Measurements from ENCODE around the gene KDM2A.

Gene KDM2A

DNA sequence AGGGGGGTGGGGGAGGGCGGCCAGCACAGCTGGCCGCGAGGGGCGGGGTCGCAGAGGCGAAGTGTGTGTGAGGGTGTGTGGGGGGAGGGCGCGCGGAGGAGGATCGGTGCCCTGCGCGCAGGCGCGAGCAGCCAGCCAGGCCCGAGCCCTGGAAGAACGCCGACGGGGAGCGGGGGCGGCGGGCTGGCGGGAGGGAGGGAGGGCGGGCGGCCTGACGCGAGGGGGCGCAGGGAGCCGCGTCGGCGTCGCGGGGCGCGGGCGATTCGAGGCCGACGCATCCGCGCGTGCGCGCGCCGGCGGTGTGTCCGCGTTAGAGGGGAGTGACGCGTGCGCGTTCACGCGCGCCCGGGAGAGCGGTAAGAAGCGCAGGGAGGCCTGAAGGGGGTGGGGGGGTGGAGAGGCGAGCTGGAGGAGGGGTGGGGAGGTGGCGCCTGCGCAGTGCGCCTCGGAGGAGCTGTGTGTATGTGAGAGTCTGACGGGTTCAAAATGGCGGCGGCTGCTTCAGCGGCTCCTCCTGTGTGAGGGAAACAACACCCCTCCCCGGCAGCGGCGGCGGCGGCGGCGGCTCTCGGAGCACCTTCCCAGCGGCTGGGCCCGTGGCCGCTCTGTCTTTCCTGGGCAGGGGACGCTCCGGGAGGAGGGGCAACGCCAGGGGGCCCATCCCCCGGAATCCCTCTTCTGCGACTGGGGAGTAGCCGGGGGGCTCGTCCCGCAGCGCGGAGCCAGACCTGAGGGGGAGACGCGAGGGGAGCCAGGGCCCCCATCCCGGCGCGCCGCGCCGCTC, at the start of gene KDM2A:
Gene KDM2A (plus strand): TSS at position 463 of the 784 bp plus-strand sequence. CDS start 2,054 bp downstream, outside the sequence.
- DNase-seq, result peak; percentile 99

DNA sequence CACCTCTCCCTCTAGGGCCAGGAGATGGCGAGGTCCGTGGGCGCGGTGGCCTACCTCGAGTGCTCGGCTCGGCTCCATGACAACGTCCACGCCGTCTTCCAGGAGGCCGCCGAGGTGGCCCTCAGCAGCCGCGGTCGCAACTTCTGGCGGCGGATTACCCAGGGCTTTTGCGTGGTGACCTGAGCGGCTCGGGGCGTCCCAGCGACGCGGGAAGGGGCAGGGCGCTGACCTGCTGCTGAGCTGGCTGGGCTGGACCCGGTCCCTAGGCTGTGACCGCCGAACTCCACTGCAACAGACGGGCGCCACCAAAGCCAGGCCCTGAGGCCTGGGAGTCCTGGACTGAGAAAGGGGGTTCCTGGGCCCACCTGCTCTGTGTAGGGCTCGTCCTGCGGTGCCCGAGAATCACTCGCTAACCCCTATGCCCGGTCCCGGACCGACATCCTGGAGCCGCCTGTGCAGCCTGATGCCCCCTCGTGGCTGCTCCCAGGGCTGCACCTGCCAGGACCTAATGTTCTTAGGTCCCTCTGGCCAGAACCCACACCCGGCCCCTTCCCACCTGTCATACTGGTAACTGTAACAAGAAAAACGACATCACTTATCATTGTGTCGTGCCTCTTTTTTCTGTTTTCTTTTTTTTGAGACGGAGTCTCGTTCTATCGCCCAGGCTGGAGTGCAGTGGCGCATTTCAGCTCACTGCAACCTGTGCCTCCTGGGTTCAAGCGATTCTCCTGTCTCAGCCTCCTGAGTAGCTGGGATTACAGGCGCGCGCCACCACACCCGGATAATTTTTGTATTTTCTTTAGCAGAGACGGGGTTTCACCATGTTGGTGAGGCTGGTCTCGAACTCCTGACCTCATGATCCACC, 47.4 kb upstream of the KDM2A start:
- DNase-seq, result peak; percentile 69

DNA sequence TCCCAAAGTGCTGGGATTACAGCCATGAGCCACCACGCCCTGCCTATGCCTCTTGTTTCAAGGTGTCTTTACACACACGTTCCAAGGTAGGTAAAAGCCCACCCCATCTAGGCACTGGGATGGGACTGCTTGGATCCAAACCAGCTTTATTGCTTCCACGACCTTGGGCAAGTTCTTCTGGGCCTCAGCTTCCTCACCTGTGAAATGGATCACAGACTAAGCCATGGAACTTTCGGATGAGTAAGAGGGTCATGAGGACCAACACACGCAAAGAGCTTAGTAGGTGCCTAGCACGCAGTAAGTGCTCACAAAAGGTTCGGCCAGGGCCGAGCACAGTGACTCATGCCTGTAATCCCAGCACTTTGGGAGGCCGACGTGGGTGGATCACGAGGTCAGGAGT, 46.8 kb upstream of the KDM2A start:
- DNase-seq, result no peak

DNA sequence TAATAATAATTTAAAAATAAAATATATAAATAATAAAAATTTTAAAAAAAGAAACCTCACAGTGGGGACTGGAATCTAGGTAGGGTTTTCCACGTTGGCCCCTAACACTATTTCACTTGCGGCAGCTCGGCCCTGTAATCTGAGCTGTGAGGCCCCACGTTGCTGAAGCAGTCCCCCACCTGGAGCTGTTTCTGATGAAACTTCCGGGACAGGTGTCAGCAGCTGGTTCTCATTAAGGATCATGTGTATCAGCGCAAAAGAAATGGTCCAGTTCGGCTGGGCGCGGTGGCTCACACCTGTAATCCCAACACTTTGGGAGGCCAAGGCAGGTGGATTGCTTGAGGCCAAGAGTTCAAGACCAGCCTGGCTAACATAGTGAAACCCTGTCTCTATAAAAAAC, 45.2 kb upstream of the KDM2A start:
- DNase-seq, result no peak

DNA sequence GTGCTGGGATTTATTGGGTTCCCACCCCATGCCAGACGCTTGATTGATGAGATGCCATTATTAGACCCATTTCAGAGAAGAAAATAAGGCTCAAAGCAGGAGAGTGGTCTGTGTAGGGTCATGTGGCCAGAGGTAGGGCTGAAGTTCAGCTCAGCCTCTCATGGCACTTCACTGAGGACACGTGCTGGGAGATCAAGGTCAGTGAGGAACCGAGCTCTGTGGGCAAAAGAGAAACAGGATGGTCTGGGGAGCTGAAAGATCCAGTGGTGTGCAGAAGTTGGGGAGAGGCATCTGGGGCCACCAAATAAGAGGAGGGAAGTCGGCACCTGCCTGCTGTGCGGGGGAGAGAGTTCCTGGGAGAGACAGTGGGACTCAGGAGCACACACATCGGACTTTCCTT, 42.9 kb upstream of the KDM2A start:
- no peak for DNase-seq

DNA sequence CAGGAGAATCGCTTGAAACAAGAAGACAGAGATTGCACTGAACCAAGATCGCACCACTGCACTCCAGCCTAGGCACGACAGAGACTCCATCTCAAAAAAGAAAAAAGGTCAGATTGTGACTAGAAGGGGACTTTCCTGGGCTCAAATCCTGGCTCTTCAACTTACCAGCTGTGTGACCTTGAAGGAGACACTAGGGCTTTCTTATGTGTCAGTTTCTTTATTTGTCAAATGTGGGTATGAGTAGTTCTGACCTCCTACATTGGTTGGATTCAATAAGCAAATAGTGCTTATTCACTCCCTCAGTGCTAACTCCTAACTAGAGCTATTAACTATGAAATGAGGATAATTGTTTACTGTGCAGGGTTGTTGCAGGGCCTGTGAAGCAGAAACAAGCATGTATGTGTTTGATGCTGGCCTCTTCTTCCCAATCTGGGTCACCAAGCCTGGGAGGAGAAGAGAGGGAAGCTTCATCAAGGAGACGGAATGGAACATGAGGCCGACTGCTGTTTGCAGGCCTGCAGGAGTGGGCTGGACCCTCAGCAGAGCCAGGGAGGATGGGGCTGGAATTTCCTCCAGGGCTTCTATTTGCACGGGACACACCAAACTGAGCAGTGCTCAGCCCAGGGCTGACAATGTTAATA, 39.9 kb upstream of the KDM2A start:
- no peak for DNase-seq

DNA sequence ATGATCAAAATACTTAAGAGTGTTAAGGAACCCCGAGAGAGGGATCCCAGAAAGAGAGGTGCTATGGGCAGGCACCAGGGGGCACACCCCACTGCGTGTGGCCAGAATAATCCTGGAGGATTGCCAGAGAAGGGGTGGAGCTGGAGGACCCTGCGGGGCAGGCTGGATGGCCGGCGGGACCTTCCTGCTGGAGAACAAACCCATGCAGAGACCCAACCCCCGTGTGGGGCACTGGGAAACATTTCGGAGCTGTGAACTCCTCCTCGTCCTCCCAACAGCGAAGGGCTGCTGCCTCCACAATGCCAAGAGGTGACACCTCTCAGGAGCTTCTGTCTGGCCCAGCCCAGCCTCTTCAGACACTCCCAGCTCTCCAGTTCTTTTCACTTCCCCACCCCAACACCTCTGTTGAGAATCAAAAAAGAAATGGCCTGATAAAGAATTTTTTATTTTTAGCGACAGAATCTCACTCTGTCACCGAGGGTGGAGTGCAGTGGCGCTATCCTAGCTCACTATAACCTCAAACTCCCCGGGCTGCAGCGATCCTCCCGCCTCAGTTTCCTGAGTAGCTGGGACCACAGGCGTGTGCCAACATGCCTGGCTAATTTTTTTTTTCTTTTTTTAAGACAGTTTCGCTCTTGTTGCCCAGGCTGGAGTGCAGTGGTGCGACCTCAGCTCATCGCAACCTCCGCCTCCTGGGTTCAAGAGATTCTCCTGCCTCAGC, 36.8 kb upstream of the KDM2A start:
- DNase-seq, result peak; percentile 15

DNA sequence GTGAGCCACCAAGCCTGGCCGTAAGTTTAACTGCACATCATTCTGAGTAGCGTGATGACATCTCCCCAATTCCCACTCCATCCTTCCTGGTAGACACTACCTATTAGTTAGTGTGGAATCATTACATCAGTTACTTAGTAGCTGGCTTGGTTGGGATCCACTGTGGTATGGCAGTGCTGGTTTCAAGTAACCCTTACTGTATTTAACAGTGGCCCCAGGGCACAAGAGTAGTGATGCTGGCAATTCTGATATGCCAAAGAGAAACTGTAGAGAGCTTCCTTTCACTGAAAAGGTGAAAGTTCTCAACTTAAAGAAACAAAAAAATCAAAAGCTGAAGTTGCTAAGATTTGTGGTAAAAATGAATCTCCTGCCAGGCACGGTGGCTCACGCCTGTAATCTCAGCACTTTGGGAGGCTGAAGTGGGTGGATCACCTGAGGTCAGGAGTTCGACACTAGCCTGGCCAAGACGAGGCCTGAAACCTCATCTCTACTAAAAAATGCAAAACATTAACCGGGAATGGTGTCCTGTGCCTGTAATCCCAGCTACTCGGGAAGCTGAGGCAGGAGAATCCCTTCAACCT, 35.2 kb upstream of the KDM2A start:
- DNase-seq, result no peak

DNA sequence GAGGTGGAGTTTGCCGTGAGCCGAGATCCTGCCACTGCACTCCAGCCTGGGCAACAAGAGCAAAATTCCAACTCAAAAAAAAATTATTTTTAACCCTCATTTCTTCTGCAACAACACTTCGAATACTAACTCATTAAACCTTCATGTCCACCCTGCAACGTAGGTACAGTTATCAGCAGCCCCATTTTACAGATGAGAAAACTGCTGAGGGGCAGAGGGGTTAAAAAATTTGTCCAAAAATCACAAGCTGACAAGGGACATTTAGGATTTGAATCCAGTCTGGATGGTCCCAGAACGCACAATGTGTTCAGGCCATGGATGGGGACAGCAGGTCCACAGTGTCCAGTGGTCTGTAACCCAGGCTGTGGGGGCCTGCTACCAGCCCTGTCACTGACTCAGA, 33.4 kb upstream of the KDM2A start:
- DNase-seq, result no peak

DNA sequence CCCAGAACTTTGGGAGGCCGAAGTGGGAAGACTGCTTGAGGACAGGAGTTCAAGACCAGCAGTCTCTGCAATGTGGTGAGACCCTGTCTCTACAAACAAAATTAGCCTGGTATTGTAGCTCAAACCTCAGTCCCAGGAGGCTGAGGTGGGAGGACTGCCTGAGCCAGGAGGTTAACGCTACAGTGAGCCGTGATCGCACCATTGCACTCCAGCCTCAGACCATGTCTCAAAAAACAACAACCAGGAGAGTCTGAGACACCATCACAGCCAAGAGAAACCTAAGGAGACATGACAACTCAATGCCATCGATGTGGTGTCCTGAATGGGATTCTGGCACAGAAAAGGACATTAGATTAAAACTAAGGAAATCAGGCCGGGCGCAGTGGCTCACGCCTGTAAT, 28.3 kb upstream of the KDM2A start:
- no peak for DNase-seq

DNA sequence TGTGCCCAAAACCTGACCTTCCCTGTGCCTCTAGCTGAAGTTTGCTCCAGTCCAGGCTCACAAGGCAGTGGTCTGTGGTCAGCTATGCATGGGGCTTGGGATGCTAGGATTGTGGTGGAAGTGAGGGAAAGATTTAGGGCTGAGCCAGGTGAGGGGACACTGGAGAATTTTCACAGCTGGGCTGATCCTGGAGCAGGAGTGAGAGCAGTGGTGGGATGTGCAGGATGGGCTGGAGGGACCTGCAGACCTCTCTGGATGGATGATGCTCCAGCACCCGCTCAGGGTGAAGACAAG, 23.9 kb upstream of the KDM2A start:
- no peak for DNase-seq

DNA sequence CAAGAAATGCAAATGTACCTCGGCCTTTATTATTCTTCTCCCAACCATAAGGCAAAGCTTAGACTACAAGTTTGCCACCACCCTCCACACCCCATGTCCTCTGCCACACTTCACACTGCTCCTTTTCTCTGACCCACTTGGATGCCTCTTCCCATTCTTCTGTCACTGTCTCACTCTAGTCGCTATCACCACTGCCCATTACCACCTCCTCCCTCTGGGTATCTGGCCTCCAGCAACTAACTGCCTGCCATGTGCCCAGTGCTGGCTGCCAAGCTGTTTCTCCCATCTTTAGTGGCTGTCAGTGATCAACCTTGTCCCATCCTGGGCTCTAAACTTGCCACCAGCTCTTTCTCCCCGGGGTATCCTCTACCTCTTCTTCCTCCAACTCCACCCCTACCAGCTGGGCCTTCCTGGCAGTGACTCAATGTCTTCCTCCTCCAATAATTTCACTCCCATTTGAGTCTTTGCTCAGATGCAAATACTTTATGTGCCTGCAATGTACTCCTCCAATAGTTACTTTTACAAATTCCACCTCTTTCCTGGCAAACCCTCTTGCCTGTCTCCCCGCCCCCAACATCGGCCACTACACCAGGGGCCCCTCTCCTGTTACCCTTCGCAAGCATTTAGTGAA, 20.1 kb upstream of the KDM2A start:
- DNase-seq, result no peak

DNA sequence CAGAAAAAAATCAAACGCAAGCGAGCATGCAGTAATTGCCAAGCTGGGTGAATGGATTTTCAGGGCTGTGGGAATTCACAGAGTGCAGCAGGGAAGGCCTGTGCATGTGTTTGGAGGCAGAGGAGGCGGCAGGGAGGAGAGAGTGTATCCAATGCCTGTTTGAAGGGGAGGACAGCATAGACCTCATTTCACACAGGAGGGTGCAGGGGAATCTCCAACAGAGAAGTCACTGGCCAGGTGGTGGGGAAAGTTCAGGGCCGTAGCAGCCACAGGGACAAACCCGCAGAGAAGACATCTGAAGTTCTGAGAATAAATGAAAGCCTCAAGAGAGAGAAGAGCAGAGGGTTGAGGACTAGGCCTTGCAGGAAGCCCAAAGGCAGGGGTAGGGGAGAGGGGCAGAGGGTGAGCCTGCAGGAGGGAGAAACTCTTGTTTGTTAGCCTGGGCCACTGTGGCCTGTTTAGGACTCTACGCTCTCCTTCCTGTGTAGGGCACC, 19.2 kb upstream of the KDM2A start:
- no peak for DNase-seq

DNA sequence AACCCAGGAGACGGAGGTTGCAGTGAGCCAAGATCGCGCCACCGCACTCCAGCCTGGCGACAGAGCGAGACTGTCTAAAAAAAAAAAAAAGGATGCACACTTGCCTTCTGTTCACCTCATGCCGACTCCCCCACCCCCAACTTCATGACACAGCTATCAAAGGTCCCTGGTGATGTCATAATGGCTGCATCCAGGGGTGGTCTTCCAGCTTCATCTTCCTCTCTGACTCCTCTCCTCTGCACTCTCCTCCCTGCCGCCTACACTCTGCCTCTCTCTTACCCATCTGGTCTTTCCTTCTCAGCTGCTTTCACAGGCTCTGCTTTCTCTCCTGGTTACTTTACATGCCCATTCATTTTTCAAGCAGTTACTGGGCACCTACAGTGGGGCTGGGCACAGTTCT, 16.4 kb upstream of the KDM2A start:
- DNase-seq, result no peak

DNA sequence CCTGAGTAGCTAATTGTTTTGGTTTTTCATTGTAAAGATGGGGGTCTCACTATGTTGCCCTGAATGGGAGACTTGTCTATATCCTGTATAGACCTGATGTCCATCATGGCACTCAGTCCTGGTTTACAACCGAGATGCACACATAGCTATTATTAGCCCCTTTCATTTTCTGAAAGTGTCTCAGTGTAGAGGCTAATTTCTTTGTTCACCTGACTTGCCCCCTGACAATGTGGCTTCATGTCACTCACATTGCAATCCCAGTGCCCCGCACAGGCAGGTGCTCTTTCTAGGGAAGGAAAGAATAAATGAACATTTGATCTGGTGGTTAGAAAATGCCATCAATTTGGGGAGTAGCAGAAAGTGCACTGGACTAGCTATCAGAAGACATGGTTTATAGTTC, 13.1 kb upstream of the KDM2A start:
- no peak for DNase-seq

DNA sequence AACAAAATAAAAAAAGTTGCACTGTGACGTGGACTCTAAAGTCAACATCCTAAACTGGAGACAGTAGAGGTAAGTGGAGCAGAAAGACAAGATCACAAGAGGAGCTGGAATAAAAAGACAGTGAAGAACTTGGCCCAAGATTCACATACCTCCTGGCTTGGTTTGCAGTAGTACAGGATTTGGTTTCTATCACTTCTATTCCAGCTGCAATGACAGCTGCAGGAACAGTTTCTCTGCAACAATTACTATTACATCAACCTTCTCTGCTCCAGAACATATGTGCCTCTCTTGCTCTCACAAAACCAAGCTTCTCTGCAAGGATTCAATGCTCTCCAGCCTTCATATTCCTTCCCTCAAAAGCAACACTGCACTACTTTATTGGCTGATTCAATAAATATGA, 7.8 kb upstream of the KDM2A start:
- DNase-seq, result no peak

DNA sequence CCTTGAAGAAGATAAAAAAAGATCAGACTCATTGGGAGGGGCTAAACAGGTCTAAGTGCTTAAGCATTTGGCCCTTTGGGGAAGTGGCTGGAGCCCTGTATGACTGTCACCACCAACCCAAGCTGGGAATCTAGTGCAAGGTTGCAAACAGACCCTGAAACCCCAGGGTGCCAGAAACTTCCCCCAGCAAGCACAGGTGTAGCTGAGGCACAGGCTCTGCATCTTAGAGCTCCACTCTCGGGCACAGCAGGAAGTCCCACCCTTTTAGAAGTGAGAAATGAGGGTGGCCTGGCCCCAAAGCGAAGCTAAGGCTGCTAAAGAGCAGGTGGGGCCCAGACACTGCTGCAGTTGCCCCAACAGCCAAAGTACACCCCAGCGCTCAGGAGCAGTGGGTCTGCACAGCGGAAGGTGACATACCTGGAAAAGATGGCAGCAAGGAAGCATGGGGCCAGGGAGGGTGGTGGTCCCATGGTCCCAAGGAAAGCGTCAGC, 5.8 kb upstream of the KDM2A start:
- DNase-seq, result peak; percentile 30

DNA sequence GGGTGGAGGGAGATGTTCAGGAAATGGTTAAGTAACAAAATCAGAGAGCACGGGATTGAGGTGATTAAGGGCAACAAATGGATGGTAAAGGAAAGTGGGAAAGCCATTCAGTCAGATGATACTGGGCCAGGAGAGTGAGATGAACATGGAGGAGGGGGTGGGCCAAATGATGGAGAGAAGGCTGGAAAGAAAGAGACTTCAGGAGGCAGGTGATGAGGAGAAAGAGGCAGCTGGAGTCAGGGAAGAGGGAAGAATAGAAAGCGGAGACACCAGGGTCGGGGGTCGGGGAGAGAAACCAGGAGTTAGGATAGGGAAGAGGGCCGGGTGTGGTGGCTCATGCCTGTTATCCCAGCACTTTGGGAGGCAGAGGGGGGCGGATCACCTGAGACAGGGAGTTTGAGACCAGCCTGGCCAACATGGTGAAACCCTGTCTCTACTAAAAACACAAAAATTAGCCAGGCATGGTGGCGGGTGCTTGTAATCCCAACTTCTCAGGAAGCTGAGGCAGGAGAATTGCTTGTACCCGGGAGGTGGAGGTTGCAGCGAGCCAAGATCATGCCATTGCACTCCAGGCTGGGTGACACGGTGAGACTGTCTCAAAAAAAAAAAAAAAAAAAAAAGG, 4.7 kb upstream of the KDM2A start:
- no peak for DNase-seq

DNA sequence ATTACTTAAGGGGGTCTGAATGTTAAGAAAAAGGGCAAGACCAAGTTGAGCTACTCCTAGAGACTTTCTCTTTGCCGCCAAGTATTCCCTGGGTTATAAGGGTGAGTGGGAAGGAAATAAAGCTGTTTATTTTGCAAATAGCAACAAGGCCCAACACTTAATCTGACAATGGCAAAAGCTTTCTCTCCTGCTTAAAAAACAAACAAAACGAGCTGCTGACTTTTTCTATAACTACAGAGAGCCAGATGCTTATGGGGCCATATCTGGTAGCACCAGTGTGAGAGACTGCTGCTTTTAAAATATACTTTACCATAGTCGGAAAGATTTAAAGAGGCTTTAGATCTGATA, 2.3 kb upstream of the KDM2A start:
- no peak for DNase-seq

DNA sequence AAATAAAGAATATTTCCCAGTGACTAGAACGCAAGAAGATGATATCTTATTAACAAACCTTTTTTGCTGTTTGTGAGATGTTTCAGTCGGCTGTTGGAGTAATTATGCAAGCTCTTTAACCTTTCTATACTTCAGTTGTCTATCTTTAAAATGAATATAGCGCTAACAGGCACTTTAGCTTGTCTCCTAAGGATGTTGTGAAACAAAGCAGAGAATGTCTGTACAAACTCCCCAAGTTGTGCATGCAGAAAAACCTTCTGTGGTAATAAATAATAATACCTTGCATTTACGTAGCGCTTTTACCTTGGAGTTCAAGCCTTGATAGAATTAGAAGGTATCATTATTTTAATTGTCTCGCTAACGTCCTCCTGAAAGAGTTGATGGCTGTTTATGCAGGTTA, 1.9 kb upstream of the KDM2A start:
- no peak for DNase-seq

DNA sequence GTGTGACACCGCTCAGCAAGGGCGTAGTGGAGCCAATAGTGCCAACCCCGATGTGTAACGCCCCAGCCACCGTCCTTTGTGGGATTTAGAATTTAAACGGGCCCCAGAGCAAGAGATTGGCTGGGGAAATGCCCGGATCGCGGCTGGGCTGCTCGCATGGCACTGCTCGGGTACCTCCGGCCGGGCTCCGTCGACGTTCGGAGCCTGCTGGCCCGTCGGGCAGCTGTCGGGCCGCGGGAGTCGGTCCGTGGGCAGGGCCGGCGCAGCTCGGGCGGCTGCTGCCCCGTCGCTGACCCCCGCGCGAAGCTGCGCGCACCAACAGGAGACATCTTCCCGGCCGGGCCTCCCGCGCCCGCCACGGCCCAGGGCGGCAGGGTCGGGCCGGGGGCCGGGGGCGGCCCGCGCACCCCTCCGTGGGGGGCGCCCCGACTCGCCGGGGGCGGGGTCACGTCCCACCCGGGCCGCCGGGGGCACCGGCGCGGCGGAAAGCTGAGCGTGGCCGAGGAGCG, 1.3 kb upstream of the KDM2A start:
- peak; percentile 55 for DNase-seq
